ENCODE measurements around the gene BTBD7. TPM values are rescaled to one million over a fixed set of nuclear protein-coding genes. Genes with fewer than 3 reads are reported as not detected.
A peak's percentile ranks its signal among the peaks of the same experiment; 100 is the strongest.

BTBD7 gene
- total and polyA plus RNA-seq, 5 experiments from 2014 or later, result 6.7 to 33.3 (median 7.8) TPM

DNA sequence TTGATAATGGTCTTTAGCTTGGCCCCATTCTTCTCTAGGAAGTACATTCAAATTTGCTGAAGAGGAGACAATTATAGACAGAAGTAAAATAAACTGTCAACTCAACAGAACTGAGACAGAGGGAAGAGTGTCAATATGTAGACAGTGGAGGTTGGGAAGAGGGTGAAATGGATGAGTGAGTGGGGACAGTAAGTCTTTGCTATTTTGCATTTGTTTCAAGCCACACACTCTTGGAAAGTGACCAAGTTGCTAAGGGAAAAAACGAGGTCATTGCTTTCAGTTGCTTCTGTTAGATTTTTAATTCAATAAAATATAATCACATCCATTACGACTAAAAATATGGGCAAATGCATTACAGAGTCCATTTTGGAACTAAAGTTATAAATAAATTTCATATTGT is 47.8 kb downstream of the BTBD7 start:
- POLR2A ChIA-PET, result no interaction called here
- DNase-seq, result no peak
- Mint-ChIP-seq H3K4me3 (no peak overlapping the region), H3K27ac (no peak overlapping the region), H3K9me3 (no peaks in the 10 kb centered on the region), H3K4me1 (peaks cover 5 to 23% (median 14%) of the 10 kb centered on the region in 4 donors), H3K36me3 (peaks cover 0 to 34% (median 23%) of the 10 kb centered on the region in 3 donors), H3K27me3 (no peaks in the 10 kb centered on the region)
- no peak for ATAC-seq

DNA sequence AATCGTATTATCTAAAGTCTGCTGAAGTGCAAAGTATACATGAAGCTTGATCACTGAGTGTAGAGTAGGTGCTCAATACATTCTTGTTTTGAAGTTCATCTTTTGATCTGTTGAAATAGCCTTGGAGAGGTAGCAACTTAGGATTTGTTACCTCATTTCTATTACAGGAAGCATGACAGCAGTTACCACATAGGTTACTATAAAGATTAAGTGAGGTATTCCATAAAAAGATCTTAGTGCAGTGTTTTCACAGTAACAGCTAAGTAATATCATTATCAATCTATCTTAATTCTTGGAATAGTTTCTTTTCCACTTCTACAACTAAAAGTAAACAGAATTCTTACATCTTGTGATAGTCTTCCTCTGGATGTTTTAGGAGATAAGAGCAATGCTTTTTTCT is 50.9 kb downstream of the BTBD7 start:
- Mint-ChIP-seq H3K27ac (peak overlapping the region in 1 of 10 donors; percentile 32), H3K27me3 (no peaks in the 10 kb centered on the region)

DNA sequence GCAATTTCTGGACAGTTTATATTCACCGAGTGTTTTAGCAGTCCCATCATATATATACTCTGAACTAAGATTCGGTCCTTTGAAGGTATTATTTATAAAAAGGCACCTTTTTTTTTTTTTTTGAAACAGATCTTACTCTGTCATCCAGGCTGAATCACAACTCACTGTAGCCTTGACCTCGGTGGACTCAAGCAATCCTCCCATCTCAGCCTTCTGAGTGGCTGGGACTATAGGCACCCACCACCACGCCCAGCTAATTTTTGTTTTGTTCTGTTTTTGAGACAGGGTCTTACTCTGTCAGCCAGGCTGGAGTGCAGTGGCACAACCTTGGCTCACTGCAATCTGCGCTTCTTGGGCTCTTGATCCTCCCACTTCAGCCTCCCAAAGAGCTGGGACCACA is 52.1 kb downstream of the BTBD7 start:
- ATAC-seq, result no peak
- peaks cover 0 to 17% (median 7%) of the 10 kb centered on the region in 3 donors for H3K36me3 Mint-ChIP-seq
- H3K4me1 Mint-ChIP-seq, result peaks cover 3 to 17% (median 8%) of the 10 kb centered on the region in 4 donors
- POLR2A ChIA-PET, result no interaction called here
- H3K27me3 Mint-ChIP-seq, result no peaks in the 10 kb centered on the region
- H3K9me3 Mint-ChIP-seq, result no peaks in the 10 kb centered on the region
- no peak overlapping the region for H3K4me3 Mint-ChIP-seq
- DNase-seq, result no peak
- H3K27ac Mint-ChIP-seq, result peak overlapping the region in 1 of 10 donors; percentile 53

More for the DNA sequence above, 50.9 kb downstream of the BTBD7 start:
- Mint-ChIP-seq H3K36me3 (peaks cover 0 to 20% (median 12%) of the 10 kb centered on the region in 3 donors), H3K4me1 (peaks cover 3 to 22% (median 13%) of the 10 kb centered on the region in 4 donors), H3K9me3 (no peaks in the 10 kb centered on the region), H3K4me3 (no peak overlapping the region)
- ATAC-seq (no peak), DNase-seq (no peak)
- POLR2A ChIA-PET, result no interaction called here

DNA sequence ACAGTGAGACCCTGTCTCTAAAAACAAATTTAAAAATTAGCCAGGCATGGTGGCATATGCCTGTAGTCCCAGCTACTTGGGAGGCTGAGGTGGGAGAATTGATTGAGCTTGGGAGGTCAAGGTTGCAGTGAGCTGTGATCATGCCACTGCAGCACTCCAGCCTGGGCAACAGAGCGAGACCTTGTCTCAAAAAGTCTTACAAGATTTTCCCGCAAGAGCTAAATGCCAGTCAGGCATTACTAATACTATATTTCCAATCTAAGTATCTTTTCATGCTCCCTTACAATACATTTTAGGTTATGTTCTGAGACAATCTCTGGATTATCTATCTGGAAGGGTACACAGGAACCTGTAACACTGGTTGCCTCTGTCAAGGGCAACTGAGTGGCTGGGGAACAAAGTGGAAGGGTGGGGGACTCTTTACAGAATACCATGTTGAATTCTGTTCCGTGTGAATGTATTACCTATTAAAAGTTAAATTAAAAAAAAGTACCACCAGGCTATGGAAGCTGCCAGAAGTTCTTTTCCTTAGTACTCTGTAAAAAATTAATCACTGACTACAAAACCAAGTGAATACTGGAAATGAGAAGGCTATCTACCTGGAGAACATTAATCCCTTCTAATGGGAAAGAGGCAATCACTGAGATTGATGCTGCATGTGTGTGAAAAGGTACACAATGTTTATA is 56.7 kb downstream of the BTBD7 start:
- DNase-seq (no peak), ATAC-seq (no peak)
- no peak overlapping the region for H3K27ac Mint-ChIP-seq
- H3K4me3 Mint-ChIP-seq, result no peak overlapping the region
- H3K4me1 Mint-ChIP-seq, result peaks cover 0 to 11% (median 8%) of the 10 kb centered on the region in 4 donors
- H3K9me3 Mint-ChIP-seq, result no peaks in the 10 kb centered on the region
- H3K36me3 Mint-ChIP-seq, result peaks cover 0 to 19% (median 5%) of the 10 kb centered on the region in 3 donors
- POLR2A ChIA-PET, result no interaction called here
- no peaks in the 10 kb centered on the region for H3K27me3 Mint-ChIP-seq

DNA sequence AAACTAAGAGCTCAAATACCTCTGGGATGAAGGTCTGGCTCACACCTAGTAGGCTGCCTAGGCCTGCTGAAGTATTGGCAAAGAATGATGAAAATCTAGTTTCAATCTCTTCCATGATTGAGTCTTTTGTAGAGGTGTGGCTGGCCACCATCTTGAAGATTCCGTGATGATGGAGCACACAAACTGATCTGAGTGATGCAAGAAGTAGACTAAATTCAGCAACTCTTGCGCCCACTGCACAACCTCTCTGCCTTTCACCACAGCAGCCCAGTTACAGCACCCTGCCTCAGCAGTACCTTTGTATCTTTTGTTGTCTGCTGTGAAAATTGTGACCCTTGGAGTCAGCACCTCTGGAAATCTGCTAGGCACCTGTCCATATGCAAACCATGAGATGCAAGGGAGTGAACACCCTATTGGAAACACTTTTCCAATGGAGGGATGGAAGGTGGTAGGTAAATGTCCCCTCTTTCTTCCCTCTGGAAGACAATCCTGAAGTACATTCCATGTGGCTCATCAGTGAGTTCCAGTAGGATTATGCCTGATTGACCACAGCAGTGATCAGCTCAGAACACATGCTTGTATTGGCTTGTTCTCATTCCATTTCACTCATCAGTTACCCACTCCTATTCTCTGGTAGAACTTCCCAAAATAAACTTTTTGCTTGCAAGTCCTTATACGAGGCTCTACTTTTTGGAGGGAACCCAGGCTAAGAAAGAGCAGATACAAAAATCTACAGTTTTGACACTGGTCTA is 58.6 kb downstream of the BTBD7 start:
- POLR2A ChIA-PET, result no interaction called here
- ATAC-seq (no peak), DNase-seq (no peak)
- no peaks in the 10 kb centered on the region for H3K27me3 Mint-ChIP-seq
- H3K27ac Mint-ChIP-seq, result no peak overlapping the region
- H3K36me3 Mint-ChIP-seq, result peaks cover 0 to 15% (median 4%) of the 10 kb centered on the region in 3 donors
- H3K9me3 Mint-ChIP-seq, result no peaks in the 10 kb centered on the region
- H3K4me3 Mint-ChIP-seq, result no peak overlapping the region
- peaks cover 4 to 12% (median 8%) of the 10 kb centered on the region in 4 donors for H3K4me1 Mint-ChIP-seq

DNA sequence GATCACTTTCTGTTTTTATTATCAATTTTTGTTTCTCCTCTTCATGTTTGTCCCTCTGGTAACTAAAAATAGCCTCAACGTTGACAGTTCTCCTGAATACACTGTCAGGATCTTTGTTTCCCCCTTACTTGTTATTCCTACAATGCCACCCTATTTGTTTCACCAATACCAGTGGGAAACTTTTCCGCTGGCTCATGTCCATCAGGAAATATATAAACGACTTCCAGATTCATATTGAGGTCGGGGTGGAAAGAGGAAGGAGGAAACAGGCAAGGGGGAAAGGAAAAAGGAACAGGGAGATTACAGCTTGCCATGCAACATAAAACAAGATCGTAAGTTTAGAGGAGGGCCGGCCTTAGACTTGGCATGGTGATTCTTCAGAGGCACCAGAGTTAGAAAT is 61.7 kb downstream of the BTBD7 start:
- ATAC-seq (no peak), DNase-seq (no peak)
- Mint-ChIP-seq H3K9me3 (no peaks in the 10 kb centered on the region), H3K36me3 (peaks cover 0 to 18% (median 0%) of the 10 kb centered on the region in 3 donors), H3K4me3 (no peak overlapping the region), H3K27me3 (no peaks in the 10 kb centered on the region), H3K27ac (peak overlapping the region in 1 of 10 donors; percentile 32), H3K4me1 (peaks cover 4 to 20% (median 16%) of the 10 kb centered on the region in 4 donors)
- POLR2A ChIA-PET, result no interaction called here

DNA sequence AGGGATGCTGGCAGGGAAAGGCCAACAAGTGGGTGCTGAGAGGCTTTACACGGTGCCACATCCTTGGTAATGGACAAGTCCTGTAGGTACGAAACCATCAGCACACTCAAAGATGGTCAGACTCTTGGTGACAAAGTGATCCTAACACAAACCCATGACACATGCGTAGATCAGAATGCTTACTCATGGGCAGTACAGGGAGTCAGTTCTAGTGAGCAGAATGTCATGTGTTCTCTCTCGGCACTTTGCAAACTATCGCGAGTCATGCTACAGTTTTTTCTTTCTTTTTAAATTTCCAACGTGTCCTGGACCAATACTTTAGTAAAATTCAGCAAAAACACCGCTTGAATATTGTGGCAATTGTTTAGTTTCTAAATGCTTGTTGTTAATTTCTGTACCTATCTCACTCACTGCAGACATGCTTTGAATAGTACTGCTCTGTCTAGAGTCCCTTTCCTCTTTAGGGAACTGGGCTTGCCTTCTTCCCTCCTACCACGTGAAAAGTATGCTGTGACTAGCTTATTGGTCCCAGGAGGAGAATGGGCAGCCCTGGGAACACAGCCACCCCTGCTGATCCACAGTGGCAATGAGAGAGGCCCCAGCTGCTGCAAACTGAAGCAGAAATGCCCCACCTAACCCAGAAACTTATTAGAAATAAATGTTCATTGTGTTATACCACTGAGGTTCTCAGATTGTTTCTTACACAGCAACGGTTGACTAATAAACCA is 63.3 kb downstream of the BTBD7 start:
- no peaks in the 10 kb centered on the region for H3K27me3 Mint-ChIP-seq
- POLR2A ChIA-PET, result no interaction called here
- H3K4me1 Mint-ChIP-seq, result peaks cover 7 to 29% (median 20%) of the 10 kb centered on the region in 4 donors
- no peaks in the 10 kb centered on the region for H3K9me3 Mint-ChIP-seq
- H3K4me3 Mint-ChIP-seq, result no peak overlapping the region
- peak overlapping the region in 1 of 10 donors; percentile 68 for H3K27ac Mint-ChIP-seq
- no peak for DNase-seq
- no peak for ATAC-seq
- H3K36me3 Mint-ChIP-seq, result peaks cover 0 to 17% (median 0%) of the 10 kb centered on the region in 3 donors

DNA sequence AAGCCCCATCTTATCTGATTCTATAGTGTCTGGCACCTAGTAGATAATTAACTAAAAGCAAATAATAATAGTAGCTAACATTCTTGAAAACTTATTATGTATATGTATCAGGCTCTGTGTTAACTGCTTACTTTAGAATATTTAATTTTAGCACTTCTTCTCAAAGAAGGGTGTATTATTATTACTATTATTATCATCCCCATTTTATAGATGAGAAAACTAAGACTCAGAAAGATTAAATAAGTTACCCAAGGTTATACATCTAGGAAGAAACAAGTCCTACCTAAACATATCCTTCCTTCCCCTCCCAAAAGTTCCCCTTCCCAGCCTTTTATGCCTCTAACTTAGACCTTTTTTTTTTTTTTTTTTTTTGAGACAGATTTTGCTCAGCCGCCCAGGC is 64.4 kb downstream of the BTBD7 start:
- no peak overlapping the region for H3K4me3 Mint-ChIP-seq
- peaks cover 16 to 38% (median 28%) of the 10 kb centered on the region in 4 donors for H3K4me1 Mint-ChIP-seq
- H3K27ac Mint-ChIP-seq, result no peak overlapping the region
- no peaks in the 10 kb centered on the region for H3K9me3 Mint-ChIP-seq
- H3K36me3 Mint-ChIP-seq, result peaks cover 4 to 26% (median 6%) of the 10 kb centered on the region in 3 donors
- ATAC-seq (no peak), DNase-seq (no peak)
- POLR2A ChIA-PET, result no interaction called here
- no peaks in the 10 kb centered on the region for H3K27me3 Mint-ChIP-seq

DNA sequence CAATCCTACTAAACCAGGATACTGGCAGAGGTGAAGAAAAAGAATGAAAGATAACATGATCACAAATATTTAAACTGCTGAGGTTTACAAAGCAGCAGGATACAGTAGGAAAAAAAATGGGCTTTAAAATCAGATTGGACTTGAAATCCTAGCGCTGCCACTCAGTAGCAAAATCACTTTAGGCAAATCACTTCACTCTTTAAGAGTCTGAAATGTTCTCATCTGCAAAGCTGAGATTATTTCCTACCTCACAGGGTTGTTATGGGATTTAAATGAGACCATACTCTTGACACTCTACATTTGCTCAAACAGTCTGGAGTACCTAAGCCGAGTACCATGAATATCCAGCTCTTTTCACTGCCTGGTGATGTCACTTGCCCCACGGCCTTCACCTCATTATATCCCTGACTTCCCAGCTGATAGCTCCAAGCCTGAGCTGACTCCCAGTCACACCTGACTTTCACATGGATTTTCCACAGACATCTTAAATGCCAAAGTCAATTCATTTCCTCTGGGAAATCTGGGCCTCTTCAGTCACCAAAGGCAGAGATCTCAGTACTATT is 65.6 kb downstream of the BTBD7 start:
- Mint-ChIP-seq H3K9me3 (no peaks in the 10 kb centered on the region), H3K4me1 (peaks cover 22 to 43% (median 32%) of the 10 kb centered on the region in 4 donors), H3K27me3 (no peaks in the 10 kb centered on the region), H3K4me3 (no peak overlapping the region), H3K36me3 (peaks cover 5 to 33% (median 13%) of the 10 kb centered on the region in 3 donors), H3K27ac (peak overlapping the region in 3 of 10 donors; percentile 6 to 70 (median 68))
- DNase-seq, result no peak
- ATAC-seq, result no peak
- POLR2A ChIA-PET, result no interaction called here

DNA sequence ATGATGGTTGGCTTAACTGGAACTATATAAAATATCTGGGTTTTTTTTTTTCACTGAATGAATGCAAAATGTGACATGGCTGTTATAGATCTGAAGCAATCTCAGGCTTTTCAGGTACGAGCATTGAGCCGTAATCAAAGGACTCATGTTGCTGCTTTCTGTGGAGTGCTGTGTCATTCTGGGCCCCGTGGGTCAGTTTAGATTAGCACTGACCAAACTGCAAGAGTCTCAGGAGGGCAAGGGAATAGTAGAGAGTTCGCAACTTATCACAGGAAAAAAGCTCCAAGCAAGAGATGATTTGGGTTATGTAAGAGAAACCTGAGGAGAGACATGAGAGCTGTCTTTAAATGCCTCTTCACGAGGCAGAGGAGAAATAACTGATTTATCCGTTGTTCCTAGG is 66.7 kb downstream of the BTBD7 start:
- Mint-ChIP-seq H3K27me3 (no peaks in the 10 kb centered on the region), H3K27ac (peak overlapping the region in 2 of 10 donors; percentile 40 to 60), H3K4me3 (no peak overlapping the region), H3K4me1 (peaks cover 20 to 42% (median 30%) of the 10 kb centered on the region in 4 donors), H3K36me3 (peaks cover 5 to 39% (median 13%) of the 10 kb centered on the region in 3 donors), H3K9me3 (no peaks in the 10 kb centered on the region)
- DNase-seq (no peak), ATAC-seq (no peak)
- POLR2A ChIA-PET, result no interaction called here

DNA sequence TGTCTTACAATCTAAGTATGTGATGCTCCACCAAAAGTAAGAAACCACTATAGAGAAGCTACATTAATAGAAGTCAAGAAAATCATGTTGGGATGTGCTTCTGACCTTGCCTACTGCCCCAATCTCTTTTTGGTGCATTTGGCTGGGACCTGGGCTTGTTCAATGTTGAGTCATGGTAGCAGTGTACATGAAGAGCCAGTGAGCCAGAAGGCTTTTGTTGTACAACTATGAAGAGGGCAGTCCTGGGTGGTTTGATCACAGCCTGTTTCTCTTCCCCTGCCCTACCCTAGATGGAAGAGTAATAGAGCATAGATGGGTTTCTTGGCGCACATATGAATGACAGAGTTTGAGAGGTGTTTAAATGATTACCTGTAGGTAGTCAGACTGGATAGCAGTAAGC is 69.4 kb downstream of the BTBD7 start:
- H3K27ac Mint-ChIP-seq, result peak overlapping the region in 4 of 10 donors; percentile 19 to 68 (median 43)
- no peaks in the 10 kb centered on the region for H3K9me3 Mint-ChIP-seq
- POLR2A ChIA-PET, result no interaction called here

DNA sequence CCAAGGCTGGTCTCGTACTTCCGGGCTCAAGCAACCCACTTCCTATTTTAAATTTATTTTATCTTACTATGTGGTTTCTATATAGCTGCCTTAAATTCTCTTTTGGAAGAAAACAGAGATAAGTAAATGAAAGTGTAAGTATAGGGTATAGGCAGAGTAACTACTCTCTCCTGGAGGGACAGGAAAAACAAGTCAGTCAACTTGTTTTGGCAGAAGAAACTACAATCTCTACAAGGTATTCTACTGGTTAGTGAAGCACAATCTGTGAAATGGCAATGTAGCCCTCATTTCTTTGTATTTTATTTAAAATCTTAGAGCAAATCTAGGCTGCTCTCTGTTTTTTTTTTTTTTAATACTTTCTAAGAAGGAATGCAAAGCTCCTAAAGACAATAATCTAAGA is 70.4 kb downstream of the BTBD7 start:
- Mint-ChIP-seq H3K36me3 (peaks cover 5 to 54% (median 13%) of the 10 kb centered on the region in 3 donors), H3K27me3 (no peaks in the 10 kb centered on the region), H3K27ac (peak overlapping the region in 4 of 10 donors; percentile 14 to 51 (median 36))

More for the DNA sequence above, 69.4 kb downstream of the BTBD7 start:
- ATAC-seq, result no peak
- H3K27me3 Mint-ChIP-seq, result no peaks in the 10 kb centered on the region
- no peak for DNase-seq
- peaks cover 5 to 49% (median 13%) of the 10 kb centered on the region in 3 donors for H3K36me3 Mint-ChIP-seq
- H3K4me3 Mint-ChIP-seq, result peak overlapping the region in 1 of 10 donors; percentile 0
- H3K4me1 Mint-ChIP-seq, result peaks cover 19 to 38% (median 26%) of the 10 kb centered on the region in 4 donors

More for the DNA sequence above, 70.4 kb downstream of the BTBD7 start:
- POLR2A ChIA-PET, result no interaction called here
- ATAC-seq, result no peak
- H3K4me1 Mint-ChIP-seq, result peaks cover 16 to 34% (median 22%) of the 10 kb centered on the region in 4 donors
- no peak overlapping the region for H3K4me3 Mint-ChIP-seq
- DNase-seq, result no peak
- no peaks in the 10 kb centered on the region for H3K9me3 Mint-ChIP-seq
